Transverse colon (tissue), 4 donors: Measurements from ENCODE around the gene DAB2IP. TPM values are rescaled to one million over a fixed set of nuclear protein-coding genes. Genes with fewer than 3 reads are reported as not detected.
A peak's percentile ranks its signal among the peaks of the same experiment; 100 is the strongest.

ENCODE experiments used
- DNase-seq: peaks from one replicate; pipeline ENCODE4 v3.0.0-alpha.2; 2019
- H3K27ac ChIP-seq, 4 donors: fragments of 200-600 bp; sonication (generic); 2 replicates each; pipeline ENCODE4 v1.5.1; 2016 to 2018; ENCODE audit warnings: inconsistent platforms in 4 of 4
- H3K27me3 ChIP-seq: fragments of 200-600 bp; sonication (generic); 2 replicates; pipeline ENCODE4 v1.5.1; 2017; ENCODE audit warnings: inconsistent platforms
- H3K36me3 ChIP-seq, 4 donors: fragments of 200-600 bp; sonication (generic); 2 replicates each; pipeline ENCODE4 v1.5.1; 2017 to 2019; ENCODE audit warnings: inconsistent platforms in 4 of 4
- H3K4me1 ChIP-seq, 4 donors: fragments of 200-600 bp; sonication (generic); 2 replicates each; pipeline ENCODE4 v1.5.1; 2017 to 2020; ENCODE audit warnings: inconsistent platforms in 4 of 4
- H3K4me3 ChIP-seq, 4 donors: fragments of 200-600 bp; sonication (generic); 1 replicate in 1 of 4; 2 replicates in 3 of 4; pipeline versions ENCODE4 v1.5.1 to v1.6.1; 2017 to 2019; ENCODE audit warnings: inconsistent platforms in 4 of 4
- H3K9me3 ChIP-seq, 2 donors: fragments of 200-600 bp; sonication (generic); 2 replicates each; pipeline ENCODE4 v1.5.1; 2017 to 2019; ENCODE audit warnings: inconsistent platforms in 2 of 2
- CTCF ChIP-seq, 5 experiments: fragments of 200-600 bp in 3 of 5; fragments of 450-650 bp in 2 of 5; sonication (generic) in 3 of 5; IDR thresholded peaks; 1 replicate in 2 of 5; 2 replicates in 3 of 5; pipeline ENCODE4 v1.5.1; 2016 to 2017; ENCODE audit warnings: antibody characterized with exemption in 5 of 5, inconsistent platforms in 3 of 5, mild to moderate bottlenecking in 2 of 5, moderate library complexity in 1 of 5
- EP300 ChIP-seq: sonication (generic); formaldehyde crosslinking; IDR thresholded peaks from one replicate; pipeline ENCODE4 v1.6.1; 2017; ENCODE audit warnings: antibody characterized with exemption, low read depth
- POLR2A ChIP-seq: fragments of 450-650 bp; IDR thresholded peaks from one replicate; pipeline ENCODE4 v1.6.1; 2016; ENCODE audit warnings: antibody characterized with exemption, mild to moderate bottlenecking, moderate library complexity
- POLR2AphosphoS5 ChIP-seq, 3 donors: sonication (generic); formaldehyde crosslinking; IDR thresholded peaks; one replicate each; pipeline ENCODE4 v1.6.1; 2016; ENCODE audit warnings: antibody characterized with exemption in 3 of 3
- WGBS, 2 donors: methylation state at CpG; one replicate each; pipeline ENCODE4 v1.1.5; 2018; ENCODE audit warnings: low coverage in 1 of 2; 5-methylcytosine and 5-hydroxymethylcytosine counted together
- in situ Hi-C, 4 donors: fragments of 200-750 bp; cut with MboI; loops; one replicate each; pipeline versions ENCODE4 v1.15.0 to v1.15.1; 2017; ENCODE audit warnings: low sequenced_read_pairs in 3 of 4, low pct_ligation_motif_present in 1 of 4, low pct_unique_long_range_greater_than_20kb in 1 of 4
- intact Hi-C: fragments of 100-400 bp; cut with DNase I; formaldehyde crosslinking; loops from one replicate; pipeline ENCODE4 v1.15.1; 2023; ENCODE audit warnings: low total_unique reads
- total RNA-seq, 4 donors: library from RNA; depleted of rRNA; stranded (reverse); fragments of >200 nt; gene quantifications; one replicate each; pipeline ENCODE4 v1.1.0, GENCODE V29; 2016

DAB2IP gene
- total RNA-seq, 4 donors from 2014 or later, result 84.2 to 159 (median 90.7) TPM

DNA sequence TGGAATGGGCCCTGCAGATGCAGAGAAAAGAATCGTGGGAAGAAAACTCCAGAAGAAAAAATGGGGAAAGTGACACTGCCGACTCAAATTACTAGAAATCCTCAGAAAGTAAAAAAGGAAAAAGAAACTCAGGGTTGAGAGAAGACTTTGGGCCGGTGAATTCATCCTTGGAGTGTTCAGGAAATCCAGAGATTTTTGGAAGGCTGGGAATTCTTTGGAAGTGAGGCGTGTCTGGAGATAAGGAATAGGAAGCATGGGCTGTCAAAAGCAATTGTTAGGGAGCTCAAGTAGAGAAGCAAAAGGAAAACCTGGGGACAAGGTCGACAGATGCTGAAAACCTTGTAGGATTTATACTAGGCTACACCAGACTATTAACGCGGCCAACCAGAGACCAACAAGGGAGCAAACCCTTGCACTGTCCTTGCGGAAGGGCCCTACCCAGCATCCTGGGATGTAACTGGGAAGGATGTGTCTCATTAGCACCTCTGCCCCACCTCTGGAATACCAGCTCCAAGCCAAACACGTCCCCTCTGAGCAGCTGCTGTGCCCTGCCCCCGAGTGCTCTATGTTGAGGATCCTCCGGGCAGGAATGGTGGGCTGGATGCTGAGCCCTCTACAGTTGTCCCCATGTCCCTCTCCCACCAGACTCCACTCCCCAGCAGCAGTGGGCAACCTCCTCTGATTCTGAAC lies 11.6 kb downstream of the DAB2IP start:
- TF ChIP-seq POLR2A (no peak), CTCF (IDR thresholded peaks at IDR 0.05) (no peak), POLR2AphosphoS5 (IDR thresholded peaks at IDR 0.05) (no peak), EP300 (no peak)
- WGBS, 2 donors, result 44 to 64% methylated on average over 3 to 11 of the region's 11 CpGs
- no peak overlapping the region for H3K4me3 ChIP-seq
- no peaks in the 10 kb centered on the region for H3K36me3 ChIP-seq
- no peaks in the 10 kb centered on the region for H3K9me3 ChIP-seq
- intact Hi-C loops (no loop called here), in situ Hi-C loops (no loop called here)
- no peaks in the 10 kb centered on the region for H3K27me3 ChIP-seq
- DNase-seq, result no peak
- peak overlapping the region in 1 of 4 donors; percentile 28 for H3K27ac ChIP-seq
- H3K4me1 ChIP-seq, result peaks cover 3 to 48% (median 15%) of the 10 kb centered on the region in 4 donors

DNA sequence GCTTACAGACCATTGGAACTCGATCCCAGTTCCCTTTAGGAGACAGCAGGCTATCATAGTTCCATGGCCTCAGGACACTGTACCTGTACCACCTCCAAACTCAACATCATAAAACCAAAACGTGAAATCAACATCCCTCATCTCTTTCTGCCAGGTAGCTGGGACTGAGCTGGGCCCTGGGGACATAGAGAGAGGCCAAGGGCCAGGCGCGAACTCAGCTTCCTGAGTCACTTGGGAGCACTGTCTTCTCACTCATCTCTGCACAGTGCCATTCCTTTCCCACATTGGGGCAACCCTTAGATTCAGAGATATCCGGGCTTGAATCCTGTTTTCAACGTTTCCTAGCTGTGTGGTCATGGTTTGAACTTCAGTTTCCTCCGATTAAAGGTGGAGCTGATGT lies 12.2 kb downstream of the DAB2IP start:
- no peak for DNase-seq
- WGBS, 2 donors, result 59 to 78% methylated on average over 4 to 7 of the region's 7 CpGs
- H3K4me1 ChIP-seq, result peaks cover 3 to 43% (median 15%) of the 10 kb centered on the region in 4 donors
- intact Hi-C loops (no loop called here), in situ Hi-C loops (no loop called here)
- H3K9me3 ChIP-seq, result no peaks in the 10 kb centered on the region
- H3K4me3 ChIP-seq, result no peak overlapping the region
- no peak overlapping the region for H3K27ac ChIP-seq
- H3K36me3 ChIP-seq, result no peaks in the 10 kb centered on the region
- H3K27me3 ChIP-seq, result no peaks in the 10 kb centered on the region
- TF ChIP-seq EP300, result no peak
- no peak for TF ChIP-seq POLR2AphosphoS5 (IDR thresholded peaks at IDR 0.05)
- no peak for TF ChIP-seq CTCF (IDR thresholded peaks at IDR 0.05)
- no peak for TF ChIP-seq POLR2A

DNA sequence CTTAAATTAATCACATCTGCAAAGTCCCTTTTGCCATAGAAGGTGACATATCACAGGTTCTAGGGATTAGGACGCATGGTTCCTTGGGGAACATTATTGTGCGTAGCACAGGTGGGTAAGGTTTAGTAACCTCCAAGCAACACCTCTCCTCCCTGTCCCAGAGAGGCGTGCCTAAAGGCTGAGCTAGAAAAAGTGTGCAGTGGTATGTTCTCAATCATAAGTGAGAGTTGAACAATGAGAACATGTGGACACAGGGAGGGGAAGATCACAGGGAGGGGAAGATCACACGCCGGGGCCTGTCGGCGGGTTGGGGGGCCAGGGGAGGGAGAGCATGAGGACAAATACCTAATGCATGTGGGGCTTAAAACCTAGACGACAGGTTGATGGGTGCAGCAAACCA lies 14.9 kb downstream of the DAB2IP start:
- Histone ChIP-seq H3K27me3 (no peaks in the 10 kb centered on the region), H3K27ac (peak overlapping the region in 2 of 4 donors; percentile 72 to 76), H3K9me3 (no peaks in the 10 kb centered on the region), H3K4me1 (peaks cover 3 to 36% (median 14%) of the 10 kb centered on the region in 4 donors), H3K4me3 (no peak overlapping the region), H3K36me3 (no peaks in the 10 kb centered on the region)
- TF ChIP-seq CTCF (IDR thresholded peaks at IDR 0.05) (no peak), POLR2AphosphoS5 (IDR thresholded peaks at IDR 0.05) (no peak), POLR2A (no peak), EP300 (no peak)
- intact Hi-C loops, result no loop called here
- DNase-seq, result no peak
- in situ Hi-C loops, result no loop called here
- 44 to 75% methylated on average over 6 to 8 of the region's 8 CpGs for WGBS, 2 donors

- in situ Hi-C loops, result no loop called here
- peak overlapping the region; percentile 63 to 76 (median 72) for H3K27ac ChIP-seq
- no peaks in the 10 kb centered on the region for H3K27me3 ChIP-seq
- no peak overlapping the region for H3K4me3 ChIP-seq
- intact Hi-C loops, result no loop called here
- no peaks in the 10 kb centered on the region for H3K36me3 ChIP-seq
- peak; percentile 80 for DNase-seq
- peaks cover 3 to 27% (median 11%) of the 10 kb centered on the region in 4 donors for H3K4me1 ChIP-seq
- WGBS, 2 donors, result 57 to 64% methylated on average over 1 to 6 of the region's 6 CpGs
- H3K9me3 ChIP-seq, result no peaks in the 10 kb centered on the region
- TF ChIP-seq EP300, result no peak
- TF ChIP-seq CTCF (IDR thresholded peaks at IDR 0.05), result no peak
- TF ChIP-seq POLR2AphosphoS5 (IDR thresholded peaks at IDR 0.05), result peak in 1 of 3 donors; percentile 32
- no peak for TF ChIP-seq POLR2A
Observed at GRCh38 chr9:121667214-121667613, 15.8 kb downstream of the DAB2IP start.
